ENCODE measurements around the gene SULT4A1.

DNA sequence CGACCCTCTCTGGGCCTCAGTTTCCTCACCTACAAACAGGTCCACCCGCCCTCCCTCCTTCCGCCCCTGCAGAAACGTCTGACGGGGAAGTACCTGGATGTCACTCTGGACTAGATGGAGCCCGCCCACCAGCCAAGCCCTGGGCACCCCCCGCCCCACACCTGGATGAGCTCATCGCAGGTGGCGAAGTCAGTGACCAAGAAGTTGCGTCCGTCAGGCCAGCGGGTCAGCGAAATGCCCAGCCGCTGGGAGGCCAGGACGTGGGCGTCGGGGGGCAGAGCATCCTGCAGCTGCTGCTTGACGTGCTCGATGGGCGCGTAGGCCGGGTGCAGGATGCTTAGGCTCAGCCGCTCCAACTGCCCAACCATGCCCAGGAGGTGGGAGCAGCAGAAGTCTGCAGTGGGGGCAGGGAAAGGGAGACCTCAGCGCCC lies 28.6 kb upstream of the SULT4A1 start:
- TF ChIP-seq, protein P1, sequence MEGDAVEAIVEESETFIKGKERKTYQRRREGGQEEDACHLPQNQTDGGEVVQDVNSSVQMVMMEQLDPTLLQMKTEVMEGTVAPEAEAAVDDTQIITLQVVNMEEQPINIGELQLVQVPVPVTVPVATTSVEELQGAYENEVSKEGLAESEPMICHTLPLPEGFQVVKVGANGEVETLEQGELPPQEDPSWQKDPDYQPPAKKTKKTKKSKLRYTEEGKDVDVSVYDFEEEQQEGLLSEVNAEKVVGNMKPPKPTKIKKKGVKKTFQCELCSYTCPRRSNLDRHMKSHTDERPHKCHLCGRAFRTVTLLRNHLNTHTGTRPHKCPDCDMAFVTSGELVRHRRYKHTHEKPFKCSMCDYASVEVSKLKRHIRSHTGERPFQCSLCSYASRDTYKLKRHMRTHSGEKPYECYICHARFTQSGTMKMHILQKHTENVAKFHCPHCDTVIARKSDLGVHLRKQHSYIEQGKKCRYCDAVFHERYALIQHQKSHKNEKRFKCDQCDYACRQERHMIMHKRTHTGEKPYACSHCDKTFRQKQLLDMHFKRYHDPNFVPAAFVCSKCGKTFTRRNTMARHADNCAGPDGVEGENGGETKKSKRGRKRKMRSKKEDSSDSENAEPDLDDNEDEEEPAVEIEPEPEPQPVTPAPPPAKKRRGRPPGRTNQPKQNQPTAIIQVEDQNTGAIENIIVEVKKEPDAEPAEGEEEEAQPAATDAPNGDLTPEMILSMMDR (IDR thresholded peaks at IDR 0.05) = no peak
- no peak for TF ChIP-seq POLR2A (IDR thresholded peaks at IDR 0.05)

Data from body of pancreas (tissue), 4 donors.